Ammon's horn (tissue), 1 donor: Measurements from ENCODE around the gene TPCN2.
"Not testable (repeated sequence)": the region's sequence is repeated elsewhere in the genome, so short reads cannot be mapped to it uniquely, and the experiment has no call there.

Source experiments
- DNase-seq: peaks from one replicate; pipeline ENCODE4 v3.0.0-alpha.2; 2016; ENCODE audit warnings: low spot score

Gene TPCN2

DNA sequence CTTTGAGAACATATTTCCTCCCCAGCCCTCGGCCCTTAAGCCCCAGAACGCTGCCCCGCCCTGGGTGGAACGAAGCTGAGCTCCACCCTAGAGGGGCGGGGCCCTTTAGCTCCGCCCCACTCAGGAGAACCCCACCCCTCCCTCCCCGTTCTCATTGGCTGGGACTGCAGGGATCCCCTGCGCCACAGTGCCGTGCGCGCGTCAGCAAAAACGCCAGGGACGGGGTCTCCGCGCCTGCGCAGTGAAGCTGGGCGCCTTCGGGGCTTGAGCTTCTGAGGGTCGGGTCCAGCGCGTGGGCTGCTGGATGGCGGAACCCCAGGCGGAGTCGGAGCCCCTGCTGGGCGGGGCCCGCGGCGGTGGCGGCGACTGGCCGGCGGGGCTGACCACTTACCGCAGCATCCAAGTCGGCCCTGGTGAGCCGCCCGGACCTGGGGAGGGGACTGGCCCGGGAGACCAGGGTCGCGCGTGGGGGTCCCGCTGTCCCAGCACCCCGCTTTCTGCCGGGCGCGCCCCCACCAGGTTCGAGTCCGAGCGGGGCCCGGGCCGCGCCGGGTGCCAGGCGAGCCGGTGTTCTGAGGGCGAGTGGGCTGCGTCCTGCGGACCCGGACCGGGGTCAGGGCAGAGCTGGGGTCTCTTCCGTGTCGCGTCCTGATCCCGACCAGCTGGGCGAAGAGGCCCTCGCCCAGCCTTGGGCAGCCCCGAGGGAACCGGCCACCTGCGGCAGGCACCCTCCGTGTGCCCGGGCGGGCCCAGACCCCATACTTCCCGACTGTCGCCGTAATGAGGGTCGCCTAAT, at the start of gene TPCN2:
TSS of gene TPCN2 (plus strand) at position 239 of the 796 bp plus-strand sequence. CDS start at position 305, 66 bp downstream.
- DNase-seq, result peak; percentile 97

DNA sequence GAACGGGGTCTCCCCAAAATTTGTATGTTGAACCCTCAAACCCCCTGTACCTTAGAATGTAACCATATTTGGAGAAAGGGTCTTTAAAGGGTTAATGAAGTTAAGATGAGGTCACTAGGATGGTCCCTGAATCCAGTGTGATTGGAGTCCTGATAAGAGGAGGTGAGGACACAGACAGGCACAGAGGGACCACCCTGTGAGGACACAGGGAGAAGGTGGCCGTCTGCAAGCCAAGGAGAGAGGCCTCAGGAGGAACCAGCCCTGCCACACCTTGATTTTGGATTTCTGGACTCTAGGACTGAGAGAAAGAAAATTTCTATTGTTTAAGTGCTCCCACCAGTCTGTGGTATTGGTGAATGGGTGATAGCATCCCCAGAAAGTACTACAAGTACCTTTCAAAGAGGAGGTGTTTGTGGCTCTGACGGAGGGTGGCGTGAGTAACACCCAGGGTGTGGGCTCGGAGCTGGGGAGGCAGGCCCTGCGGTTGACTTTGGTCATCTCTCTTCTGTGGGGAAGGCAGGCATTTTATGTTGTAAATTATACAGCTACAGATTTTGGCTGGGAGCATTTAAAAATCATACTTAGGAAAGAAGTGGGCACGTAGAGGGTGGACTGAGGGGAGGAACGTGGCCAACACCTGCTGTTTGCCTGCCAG, 49.5 kb upstream of the TPCN2 start:
- no peak for DNase-seq

DNA sequence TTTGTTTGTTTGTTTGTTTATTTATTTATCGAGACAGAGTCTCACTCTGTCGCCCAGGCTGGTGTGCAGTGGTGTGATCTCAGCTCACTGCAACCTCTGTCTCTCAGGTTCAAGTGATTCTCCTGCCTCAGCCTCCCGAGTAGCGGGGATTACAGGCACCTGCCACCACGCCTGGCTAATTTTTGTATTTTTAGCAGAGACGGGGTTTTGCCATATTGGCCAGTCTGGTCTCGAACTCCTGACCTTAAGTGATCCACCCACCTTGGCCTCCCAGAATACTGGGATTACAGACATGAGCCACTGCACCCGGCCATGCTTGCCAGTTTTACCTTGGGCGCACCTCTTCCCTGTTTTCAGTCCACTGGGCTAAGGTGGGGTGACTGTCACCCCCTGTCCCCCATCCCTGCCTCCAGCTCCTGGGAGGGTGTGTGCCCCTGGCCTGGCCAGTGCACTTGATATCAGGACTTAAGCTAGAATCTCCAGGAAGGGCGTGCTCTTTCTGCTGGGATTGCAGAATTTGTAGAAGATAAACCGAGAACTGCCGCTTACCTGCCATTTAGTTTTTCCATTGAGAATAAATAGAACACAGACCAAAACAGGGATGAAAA, 48.9 kb upstream of the TPCN2 start:
- DNase-seq, result not testable (repeated sequence)

DNA sequence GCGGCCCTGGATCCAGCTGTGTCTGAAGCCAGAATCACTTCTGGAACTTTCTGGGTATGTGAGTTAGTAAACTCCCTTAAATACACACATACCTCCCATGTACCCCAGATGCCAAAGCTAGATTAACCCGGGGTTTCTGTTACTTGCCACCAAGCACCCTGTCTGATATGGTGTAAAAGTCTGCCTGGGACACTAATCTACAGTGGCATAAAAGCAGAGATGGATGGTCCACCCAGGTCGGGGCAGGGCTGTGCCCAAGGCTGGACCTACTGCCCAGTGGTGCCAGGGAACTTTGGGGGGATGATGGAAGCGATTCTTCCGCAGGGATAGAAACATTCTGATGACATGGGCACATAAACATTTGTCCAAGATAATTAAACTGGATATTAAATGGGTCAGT, 48.3 kb upstream of the TPCN2 start:
- no peak for DNase-seq

DNA sequence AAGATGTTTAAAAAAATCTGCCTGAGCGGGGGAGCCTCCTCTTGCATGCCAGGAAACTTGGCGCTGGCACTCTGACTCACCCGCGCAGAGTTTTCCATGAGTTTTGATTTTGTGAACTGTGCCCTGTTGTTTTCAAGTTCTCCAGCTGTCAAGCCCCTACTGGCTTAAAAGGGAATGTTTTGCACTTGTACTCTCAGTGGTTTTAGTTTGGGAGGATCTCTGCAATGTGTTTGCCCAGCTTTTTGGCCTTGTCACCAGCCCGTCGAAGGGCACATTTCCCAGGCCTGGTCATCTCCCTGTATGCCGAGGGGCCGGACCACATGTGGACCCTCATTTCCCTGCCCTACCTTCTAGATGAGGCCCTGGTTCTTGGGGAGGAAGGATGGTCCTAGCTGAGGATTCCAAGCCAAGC, 47.9 kb upstream of the TPCN2 start:
- DNase-seq, result peak; percentile 41

DNA sequence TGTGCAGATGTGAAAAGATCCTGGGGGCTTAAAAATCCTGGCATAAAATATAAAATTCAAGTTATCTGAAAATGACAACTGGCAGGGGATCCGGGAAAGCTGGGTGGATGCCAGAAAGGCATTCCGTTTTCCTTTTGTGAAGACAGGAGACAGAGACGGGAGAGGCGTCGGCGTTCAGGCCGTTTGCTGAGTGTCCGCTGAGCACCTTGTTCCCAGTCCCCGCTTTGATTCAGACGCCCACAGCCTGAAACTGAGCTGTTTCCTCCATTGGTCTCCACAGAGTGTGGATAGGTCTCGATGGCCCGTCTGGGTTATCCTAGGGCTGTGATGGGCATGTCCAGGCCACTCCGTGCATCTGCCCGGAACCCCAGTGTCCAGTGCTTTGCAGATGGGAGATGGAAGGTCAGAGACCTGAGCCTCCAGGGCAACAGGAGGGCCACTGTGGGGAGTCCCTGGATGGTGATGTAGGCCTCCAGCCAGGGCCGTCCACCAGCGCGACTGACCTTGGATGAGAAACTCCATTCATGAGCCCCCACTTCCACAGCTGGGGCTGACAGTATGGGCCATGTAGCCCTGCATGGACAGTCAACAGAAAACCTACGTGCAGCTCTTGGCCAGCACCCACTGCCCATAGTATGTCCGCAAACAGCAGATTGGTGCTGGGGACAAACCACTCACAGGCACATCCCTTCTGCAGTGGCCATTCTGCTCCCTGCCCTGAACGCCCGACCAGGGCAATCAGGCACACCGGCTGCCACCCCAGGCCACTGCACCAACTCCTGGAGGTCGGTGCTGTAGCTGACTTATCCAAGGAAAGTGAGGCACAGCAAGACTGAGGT, 47.3 kb upstream of the TPCN2 start:
- DNase-seq, result no peak

DNA sequence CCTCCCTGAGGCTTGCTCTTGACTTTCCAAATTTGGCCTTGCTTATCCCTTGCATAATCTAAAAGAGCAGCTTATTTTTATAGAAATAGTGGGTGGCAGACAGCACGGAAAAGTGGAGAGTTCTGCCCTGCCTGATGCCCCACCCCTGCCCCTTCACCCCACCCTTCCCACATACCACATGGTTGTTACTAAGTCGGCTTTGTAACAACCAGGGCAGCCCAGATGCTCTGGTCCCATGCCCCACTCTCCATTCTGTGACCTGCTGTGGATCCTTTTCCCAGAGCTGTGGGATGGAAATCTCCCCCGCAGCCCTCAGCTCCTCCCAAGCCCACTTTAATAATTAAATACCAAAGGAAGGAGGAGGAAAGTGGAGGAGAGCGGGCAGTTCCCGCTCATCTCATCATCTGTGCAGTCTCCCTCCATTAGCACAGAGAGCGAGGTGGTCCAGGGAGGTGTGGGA, 46.6 kb upstream of the TPCN2 start:
- DNase-seq, result no peak

DNA sequence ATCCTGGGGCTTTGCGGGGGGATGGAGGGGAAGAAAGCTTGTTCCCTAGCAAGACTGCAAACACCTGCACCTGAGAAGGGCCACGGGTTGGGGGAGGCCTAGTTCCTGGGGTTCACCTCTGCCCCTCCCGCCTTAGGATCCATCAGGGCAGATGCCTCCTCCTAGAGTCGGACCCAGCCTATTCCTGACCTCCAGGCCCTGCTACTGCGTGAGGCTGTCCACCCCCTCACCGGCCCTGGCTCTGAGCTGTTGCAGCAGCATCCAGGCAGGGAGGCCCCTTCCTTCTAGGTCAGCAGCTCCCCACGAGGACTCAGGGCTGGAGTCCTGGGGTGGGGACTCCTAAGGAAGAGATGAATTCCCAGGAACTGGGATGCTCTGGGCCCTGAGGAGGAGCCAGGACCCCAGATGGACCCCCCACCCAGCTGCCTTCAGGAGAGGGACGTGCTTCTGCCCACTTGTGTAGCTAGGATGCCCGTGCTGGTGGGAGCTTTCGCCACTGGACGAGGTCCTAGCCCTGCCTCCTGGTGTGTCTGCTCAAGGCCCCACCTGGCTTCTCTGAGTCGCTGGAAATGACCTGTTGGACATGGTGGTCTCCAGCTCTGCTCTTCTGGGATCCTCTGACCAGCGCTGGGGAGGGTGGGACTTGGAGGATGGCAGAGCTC, 46.0 kb upstream of the TPCN2 start:
- DNase-seq, result no peak

DNA sequence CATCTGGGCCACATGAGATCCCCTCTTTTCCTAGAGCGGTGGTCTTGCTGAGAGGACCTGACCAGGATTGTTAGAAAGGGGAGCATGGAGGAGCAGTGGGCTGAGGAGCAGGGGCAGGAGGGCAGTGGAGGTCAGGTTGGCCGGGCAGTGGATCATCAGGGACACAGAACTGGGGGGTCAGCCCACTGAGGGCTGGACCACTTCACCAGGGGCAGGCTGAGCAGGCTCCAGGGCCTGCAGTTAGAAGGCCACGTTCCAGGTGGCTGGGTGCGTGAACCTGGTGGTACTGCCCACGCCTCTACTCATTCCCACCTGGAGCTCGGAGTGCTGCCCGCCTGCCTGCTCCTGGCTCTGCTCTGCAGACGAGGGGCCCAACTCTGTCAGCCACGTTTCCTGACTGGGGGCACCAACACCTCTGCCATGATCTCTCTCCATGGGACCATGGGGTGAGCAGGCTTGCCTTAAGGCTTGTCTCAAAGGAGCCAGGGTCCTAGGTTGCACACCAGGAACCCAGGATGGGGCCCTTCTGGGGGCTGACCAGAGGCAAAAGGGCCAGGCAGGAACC, 45.3 kb upstream of the TPCN2 start:
- DNase-seq, result no peak

DNA sequence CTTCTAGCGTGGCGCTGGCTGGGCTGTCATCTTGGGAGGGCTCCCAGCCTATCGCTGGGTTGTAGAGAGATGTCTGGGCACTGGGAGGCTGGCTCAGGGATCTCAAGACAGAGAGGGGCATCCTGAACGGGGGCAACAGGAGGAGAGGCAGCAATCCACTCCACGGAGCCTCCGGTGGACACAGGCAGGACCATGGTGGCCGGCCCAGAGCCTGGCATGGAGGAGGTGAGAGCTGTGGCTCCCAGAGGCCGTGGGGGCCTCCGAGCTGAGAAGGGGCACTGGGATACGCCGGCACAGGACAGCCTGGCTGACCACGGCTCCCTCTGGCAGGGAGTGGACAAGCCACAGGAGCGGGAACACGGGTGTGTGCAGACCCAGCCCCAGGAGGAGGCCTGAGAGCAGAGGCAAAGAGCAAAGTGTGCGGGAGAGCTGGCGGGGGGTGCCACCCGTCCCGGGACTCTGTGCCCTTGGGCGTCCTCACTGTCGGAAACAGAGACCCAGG, 44.8 kb upstream of the TPCN2 start:
- no peak for DNase-seq

DNA sequence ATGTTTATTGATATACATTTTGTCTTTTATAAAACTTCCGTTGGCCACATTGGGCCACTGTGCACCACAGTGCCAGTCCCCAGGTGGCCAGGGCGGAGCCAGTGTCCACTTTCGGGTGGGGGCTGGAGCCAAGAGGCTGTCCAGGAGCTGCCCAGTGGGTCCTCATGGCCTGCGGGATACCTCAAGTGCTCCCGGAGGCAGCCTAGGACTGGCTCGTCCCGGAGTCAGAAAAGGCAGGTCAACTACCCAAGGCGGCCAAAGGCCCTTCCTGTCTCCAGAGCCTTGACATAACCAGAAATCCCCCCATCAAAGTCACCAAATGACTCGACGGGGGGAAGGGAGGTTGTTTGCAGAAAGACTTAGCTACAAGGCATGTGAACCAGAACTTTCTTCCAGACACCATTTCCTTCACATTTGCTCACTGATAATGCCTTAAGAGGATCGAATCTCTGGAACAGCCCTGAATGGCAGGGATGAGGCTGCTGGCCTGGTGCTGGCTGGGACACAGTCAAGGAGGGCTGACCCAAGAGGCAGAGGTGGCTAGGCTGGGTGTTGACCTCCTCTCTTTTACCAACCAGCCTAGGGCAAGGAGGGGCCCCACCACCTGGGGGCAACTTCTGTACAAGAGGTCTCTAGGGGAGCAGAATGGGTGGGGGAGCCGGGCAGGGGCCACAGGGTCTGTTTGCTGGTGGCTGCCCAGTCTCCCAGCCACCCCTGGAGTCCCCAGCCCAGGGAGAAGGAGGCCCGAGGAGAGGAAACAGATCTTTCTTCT, 44.1 kb upstream of the TPCN2 start:
- no peak for DNase-seq

DNA sequence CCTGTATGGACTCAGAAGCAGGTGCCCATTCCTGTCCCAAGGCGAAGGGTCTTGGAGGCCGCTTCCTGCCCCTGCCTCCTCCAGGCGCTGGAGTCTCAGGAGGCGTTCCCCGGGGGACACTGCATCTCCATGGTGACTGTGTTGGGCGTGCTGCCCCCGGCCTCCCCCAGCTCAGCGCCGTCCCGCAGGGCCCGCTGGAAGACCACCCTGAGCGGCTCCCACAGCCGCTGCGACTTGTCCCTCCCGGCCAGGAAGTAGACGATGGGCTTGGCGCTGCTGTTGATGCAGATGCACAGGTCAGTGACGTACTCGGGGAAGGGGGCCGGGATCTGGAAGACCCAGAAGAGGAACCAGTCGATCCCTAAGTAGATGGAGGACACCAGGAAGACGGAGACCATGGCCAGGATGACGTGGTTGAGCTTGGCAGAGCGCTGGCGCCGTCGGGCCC, 43.5 kb upstream of the TPCN2 start:
- no peak for DNase-seq

DNA sequence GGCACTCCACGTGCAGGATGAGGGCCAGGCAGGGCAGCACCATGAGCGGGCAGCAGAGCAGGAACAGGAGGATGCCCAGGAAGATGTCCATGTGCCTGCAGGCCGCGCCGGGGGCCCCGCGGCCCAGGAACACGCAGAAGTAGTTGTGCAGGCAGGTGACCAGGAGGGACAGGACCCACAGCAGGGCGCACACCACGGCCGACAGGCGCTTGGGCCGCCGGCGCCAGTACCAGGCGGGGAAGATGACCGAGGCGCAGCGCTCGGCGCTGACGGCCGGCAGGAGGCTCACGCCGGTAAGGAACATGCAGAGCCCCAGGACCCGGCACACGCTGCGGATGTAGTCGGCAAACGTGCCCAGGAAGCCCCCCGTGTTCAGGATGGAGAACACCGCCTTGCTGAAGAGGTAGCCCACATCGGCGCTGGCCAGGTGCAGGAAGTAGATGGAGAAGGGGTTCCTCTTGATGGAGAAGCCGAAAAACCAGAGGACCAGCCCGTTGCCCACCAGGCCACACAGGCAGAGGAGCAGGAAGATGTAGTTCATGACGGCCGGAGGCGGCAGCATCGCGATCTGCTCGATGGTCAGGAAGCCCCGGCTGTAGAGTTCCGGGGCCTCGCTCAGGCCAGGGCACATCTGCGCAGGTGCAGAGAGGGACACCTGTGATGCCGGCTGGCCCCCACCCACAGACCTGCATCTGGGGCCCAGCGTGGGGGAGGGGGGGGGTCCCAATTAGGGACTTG, 42.9 kb upstream of the TPCN2 start:
- no peak for DNase-seq

DNA sequence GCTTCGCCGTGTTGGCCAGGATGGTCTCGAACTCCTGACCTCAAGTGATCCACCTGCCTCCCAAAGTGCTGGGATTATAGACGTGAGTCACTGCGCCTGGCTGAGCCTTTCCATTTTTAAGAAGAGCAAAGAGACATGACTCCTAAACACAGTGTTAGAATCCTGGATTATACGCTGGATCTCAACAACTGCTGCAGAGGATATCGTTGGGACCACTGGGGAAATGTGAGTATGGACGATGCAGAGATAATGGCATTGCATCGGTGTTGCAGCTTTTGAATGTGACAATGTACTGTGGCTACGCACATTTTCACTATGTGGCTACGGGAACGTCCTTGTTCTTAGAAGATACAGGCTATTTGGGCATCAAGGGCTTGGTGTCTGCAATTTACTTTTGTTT, 41.9 kb upstream of the TPCN2 start:
- DNase-seq, result no peak

DNA sequence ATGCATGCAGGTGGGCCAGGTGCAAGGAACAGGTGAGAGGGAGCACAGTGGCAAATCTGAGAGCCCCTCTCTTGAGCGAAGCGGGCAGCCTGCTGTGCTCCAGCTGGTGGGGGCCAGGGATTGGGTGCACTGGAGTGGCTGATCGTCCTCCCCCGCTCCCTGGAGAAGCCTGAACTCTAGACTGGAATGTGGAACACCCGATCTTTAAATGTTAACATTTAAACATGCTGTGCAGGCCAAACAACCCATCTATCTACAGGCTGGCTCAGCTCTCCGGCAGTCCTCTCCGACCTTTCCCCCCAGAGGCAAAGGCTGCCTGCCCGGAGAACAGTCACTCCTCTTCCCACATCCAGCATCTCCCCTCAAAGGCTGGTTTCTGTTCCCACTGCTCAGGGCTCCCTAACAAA, 40.8 kb upstream of the TPCN2 start:
- DNase-seq, result no peak

DNA sequence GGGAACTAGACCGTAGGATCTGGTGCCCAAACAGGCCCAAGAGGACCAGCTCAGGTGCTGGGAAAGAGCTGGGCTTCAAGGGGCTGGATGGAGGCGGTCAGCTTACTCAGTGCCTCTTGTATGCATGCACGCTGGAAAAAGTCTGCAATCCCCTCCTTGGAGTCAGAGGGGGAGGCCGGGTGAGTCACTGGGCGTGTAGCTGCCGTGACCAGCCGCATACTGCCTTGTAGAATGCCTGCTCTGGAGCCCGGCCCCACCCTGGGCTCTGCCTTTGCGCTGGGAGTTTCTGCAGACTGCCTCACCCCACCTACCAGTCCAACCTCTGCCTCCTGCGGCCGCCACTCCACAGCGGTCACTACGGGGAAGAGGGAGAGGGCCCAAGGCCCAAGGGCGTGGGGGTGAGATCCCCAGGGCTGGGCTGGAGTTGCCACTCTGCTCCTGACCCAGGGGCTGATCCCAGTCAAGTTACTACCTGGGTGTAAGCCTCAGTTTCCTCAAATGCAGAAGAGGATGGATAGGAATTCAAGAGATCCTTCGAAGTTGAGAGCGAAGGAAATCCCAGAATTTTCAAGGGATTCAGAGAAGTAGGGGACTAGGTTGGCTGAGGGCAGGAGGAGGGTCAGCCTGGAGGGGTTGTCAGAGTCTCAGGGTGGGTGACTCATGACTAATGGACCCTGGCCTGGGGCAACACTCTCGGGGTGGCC, 39.8 kb upstream of the TPCN2 start:
- no peak for DNase-seq

DNA sequence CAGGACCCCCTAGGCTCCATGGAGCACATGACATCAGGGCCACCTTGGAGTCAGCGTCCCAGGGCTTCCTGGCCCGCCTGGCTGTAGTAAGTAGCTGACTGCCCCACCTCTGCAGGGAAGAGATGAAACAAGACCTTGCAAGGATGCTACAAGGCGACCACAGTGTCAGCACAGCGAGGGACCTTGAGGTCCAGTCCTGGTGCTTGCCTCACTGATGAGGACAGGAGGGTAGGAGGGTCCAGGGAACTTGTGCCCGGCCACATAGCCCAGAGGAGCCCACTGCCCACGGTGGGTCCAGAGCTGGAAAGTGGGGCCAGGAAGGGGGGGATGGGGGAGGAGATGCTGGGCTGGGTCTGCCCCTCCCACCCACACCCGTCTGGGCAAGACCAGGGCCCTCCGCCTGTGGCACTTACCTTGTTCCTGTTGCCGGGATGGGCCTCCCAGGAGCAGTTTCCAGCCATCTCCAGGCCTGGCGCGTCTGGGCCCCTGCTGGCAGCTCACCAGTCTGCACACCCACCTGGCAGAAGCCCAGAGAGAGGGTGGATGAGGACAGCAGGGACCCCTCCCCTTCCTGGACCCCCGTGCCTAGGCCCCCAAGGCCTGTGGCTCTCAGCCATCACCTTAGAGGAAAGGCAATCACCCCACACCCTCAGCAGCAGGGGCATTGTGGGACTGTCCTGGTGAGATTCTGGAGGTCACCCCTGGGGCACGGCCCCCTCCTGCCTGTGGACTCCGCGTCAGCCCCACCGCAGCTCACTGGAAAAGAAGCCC, 39.1 kb upstream of the TPCN2 start:
- DNase-seq, result no peak

DNA sequence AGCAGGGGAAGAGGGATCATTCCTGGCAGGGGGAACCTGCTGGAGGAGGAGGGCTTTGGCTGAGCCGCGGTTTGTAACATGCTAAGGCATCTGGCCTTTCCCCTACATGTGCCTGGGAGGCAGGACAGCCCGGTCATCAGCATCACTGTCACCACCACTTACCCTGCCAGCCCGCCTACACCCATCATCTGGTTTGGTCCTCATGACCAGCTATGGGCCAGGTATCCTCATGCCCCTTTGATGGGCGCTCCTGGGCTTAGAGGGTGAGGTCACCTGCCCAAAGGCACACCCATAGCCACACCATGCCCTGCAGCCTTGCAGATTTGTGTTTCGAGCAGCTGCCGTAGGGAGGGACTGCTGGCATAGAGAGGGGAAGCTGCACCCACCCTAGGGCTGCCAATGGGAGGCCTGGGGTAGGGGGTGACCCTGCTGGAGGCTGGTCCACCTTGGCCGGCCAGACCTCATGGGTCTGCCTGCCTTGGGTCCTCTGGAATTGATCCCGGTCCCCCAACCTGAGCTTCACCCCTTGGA, 38.3 kb upstream of the TPCN2 start:
- no peak for DNase-seq
